Astrocyte (in vitro differentiated cells and primary cell): ENCODE results near the gene ELOVL1. TPM values are rescaled to one million over a fixed set of nuclear protein-coding genes. Genes with fewer than 3 reads are reported as not detected.

Experiments
- DNase-seq: peaks from one replicate; pipeline ENCODE4 v3.0.0-alpha.2; 2010; ENCODE audit warnings: low read depth
- FAIRE-seq: peaks from 2 replicates; lab custom pipeline; 2011; peaks lifted over from hg19 to GRCh38; lab: Jason Lieb, UNC
- H2AFZ ChIP-seq: 2 replicates; pipeline ENCODE4 v1.6.0; 2012; ENCODE audit warnings: low read depth, low read length, inconsistent platforms
- H3K27ac ChIP-seq: 2 replicates; pipeline ENCODE4 v1.5.1; 2011; ENCODE audit warnings: low read depth, low read length, inconsistent platforms
- H3K27me3 ChIP-seq: 2 replicates; pipeline ENCODE4 v1.6.0; 2011; ENCODE audit warnings: low read length, inconsistent platforms; ENCODE audit not compliant: insufficient read depth
- H3K36me3 ChIP-seq: 2 replicates; pipeline ENCODE4 v1.5.1; 2011; ENCODE audit warnings: low read length, inconsistent platforms; ENCODE audit not compliant: insufficient read depth
- H3K4me1 ChIP-seq: 2 replicates; pipeline ENCODE4 v1.5.1; 2011; ENCODE audit warnings: low read length, inconsistent platforms; ENCODE audit not compliant: insufficient read depth
- H3K4me2 ChIP-seq: 2 replicates; pipeline ENCODE4 v1.6.0; 2012; ENCODE audit warnings: low read length, inconsistent platforms
- H3K4me3 ChIP-seq: 2 replicates; pipeline ENCODE4 v1.5.1; 2011; ENCODE audit warnings: low read depth, mild to moderate bottlenecking, low read length, inconsistent platforms; ENCODE audit not compliant: insufficient read depth
- H3K79me2 ChIP-seq: 2 replicates; pipeline ENCODE4 v1.6.0; 2012; ENCODE audit warnings: mild to moderate bottlenecking, low read length, inconsistent platforms; ENCODE audit not compliant: insufficient read depth
- H3K9ac ChIP-seq: 2 replicates; pipeline ENCODE4 v1.6.0; 2012; ENCODE audit warnings: mild to moderate bottlenecking, low read length, inconsistent platforms
- H3K9me3 ChIP-seq: 2 replicates; pipeline ENCODE4 v1.5.1; 2012; ENCODE audit warnings: low read depth, mild to moderate bottlenecking, low read length, inconsistent platforms; ENCODE audit not compliant: insufficient read depth
- H4K20me1 ChIP-seq: 2 replicates; pipeline ENCODE4 v1.6.0; 2012; ENCODE audit warnings: low read length, inconsistent platforms; ENCODE audit not compliant: insufficient read depth
- H3K27ac Mint-ChIP-seq: one replicate; pipeline ENCODE4 v1.8.0; 2021; ENCODE audit warnings: mild to moderate bottlenecking, mixed read lengths; ENCODE audit not compliant: unreplicated experiment
- H3K27me3 Mint-ChIP-seq: one replicate; pipeline ENCODE4 v1.8.0; 2021; ENCODE audit warnings: low read depth, mixed read lengths; ENCODE audit not compliant: unreplicated experiment
- H3K36me3 Mint-ChIP-seq: one replicate; pipeline ENCODE4 v1.8.0; 2021; ENCODE audit warnings: low read depth, mixed read lengths; ENCODE audit not compliant: unreplicated experiment
- H3K4me1 Mint-ChIP-seq: one replicate; pipeline ENCODE4 v1.8.0; 2021; ENCODE audit warnings: low read depth, mixed read lengths; ENCODE audit not compliant: unreplicated experiment
- H3K4me3 Mint-ChIP-seq: one replicate; pipeline ENCODE4 v1.8.0; 2021; ENCODE audit warnings: mild to moderate bottlenecking, moderate library complexity, mixed read lengths; ENCODE audit not compliant: unreplicated experiment
- H3K9me3 Mint-ChIP-seq: one replicate; pipeline ENCODE4 v1.8.0; 2021; ENCODE audit warnings: mild to moderate bottlenecking, mixed read lengths; ENCODE audit not compliant: unreplicated experiment
- EZH2 ChIP-seq: IDR thresholded peaks from 2 replicates; pipeline ENCODE4 v1.6.1; 2012; ENCODE audit warnings: mild to moderate bottlenecking, low read length, inconsistent platforms; ENCODE audit not compliant: insufficient read depth
- total RNA-seq: library from RNA; stranded (reverse); gene quantifications from 2 replicates; pipeline ENCODE4 v1.2.1, GENCODE V29; 2021
- TF ChIP-seq, protein P1 (sequence below): IDR thresholded peaks from 2 replicates; pipeline ENCODE4 v1.5.1; 2011; ENCODE audit warnings: low read depth, mild to moderate bottlenecking, inconsistent platforms, low read length, moderate library complexity; ENCODE audit not compliant: insufficient read depth

Gene ELOVL1
- total RNA-seq, 1 donor from 2014 or later = 131 TPM

GRCh38 chr1:43357251-43357650, 10.6 kb downstream of the ELOVL1 start:
- Mint-ChIP-seq H3K4me3 (peak overlapping the region; percentile 92), H3K36me3 (peaks cover 13% of the 10 kb centered on the region), H3K27me3 (no peaks in the 10 kb centered on the region), H3K9me3 (no peaks in the 10 kb centered on the region), H3K4me1 (peaks cover 2% of the 10 kb centered on the region), H3K27ac (no peak overlapping the region)
- Histone ChIP-seq H3K27me3 (no peaks in the 10 kb centered on the region), H3K9me3 (no peaks in the 10 kb centered on the region), H3K4me1 (peaks cover 29% of the 10 kb centered on the region), H3K27ac (no peak overlapping the region), H4K20me1 (peaks cover 30% of the 10 kb centered on the region), H3K79me2 (peaks cover 35% of the 10 kb centered on the region), H3K36me3 (peaks cover 20% of the 10 kb centered on the region), H3K9ac (no peak overlapping the region), H2AFZ (no peak overlapping the region), H3K4me2 (no peak overlapping the region), H3K4me3 (no peak overlapping the region)
- TF ChIP-seq, protein P1, sequence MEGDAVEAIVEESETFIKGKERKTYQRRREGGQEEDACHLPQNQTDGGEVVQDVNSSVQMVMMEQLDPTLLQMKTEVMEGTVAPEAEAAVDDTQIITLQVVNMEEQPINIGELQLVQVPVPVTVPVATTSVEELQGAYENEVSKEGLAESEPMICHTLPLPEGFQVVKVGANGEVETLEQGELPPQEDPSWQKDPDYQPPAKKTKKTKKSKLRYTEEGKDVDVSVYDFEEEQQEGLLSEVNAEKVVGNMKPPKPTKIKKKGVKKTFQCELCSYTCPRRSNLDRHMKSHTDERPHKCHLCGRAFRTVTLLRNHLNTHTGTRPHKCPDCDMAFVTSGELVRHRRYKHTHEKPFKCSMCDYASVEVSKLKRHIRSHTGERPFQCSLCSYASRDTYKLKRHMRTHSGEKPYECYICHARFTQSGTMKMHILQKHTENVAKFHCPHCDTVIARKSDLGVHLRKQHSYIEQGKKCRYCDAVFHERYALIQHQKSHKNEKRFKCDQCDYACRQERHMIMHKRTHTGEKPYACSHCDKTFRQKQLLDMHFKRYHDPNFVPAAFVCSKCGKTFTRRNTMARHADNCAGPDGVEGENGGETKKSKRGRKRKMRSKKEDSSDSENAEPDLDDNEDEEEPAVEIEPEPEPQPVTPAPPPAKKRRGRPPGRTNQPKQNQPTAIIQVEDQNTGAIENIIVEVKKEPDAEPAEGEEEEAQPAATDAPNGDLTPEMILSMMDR = no peak
- TF ChIP-seq EZH2 = no peak
- DNase-seq = no peak
- no peak for FAIRE-seq

DNA sequence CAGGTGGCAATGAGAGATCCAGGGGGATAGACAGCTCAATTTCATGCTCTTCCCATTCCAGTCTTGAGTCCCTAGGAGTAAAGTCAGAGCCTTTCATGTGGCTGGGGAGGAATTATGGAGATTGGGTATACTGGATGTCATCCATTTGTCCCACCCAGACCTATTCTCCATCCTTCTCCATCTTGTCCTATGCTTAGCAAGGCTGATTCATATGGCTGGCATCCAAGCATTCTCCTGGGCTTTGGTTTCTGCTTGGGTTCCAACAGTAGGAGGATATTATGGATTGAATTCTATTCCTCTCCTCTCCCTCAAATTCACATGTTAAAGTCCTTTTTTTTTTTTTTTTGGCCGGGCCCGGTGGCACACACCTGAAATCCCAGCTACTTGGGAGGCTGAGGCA, 12.9 kb downstream of the ELOVL1 start:
- Mint-ChIP-seq H3K27ac (no peak overlapping the region), H3K36me3 (no peaks in the 10 kb centered on the region), H3K9me3 (no peaks in the 10 kb centered on the region), H3K4me1 (peaks cover 3% of the 10 kb centered on the region), H3K27me3 (no peaks in the 10 kb centered on the region), H3K4me3 (no peak overlapping the region)
- Histone ChIP-seq H3K9ac (no peak overlapping the region), H4K20me1 (peaks cover 7% of the 10 kb centered on the region), H3K36me3 (peaks cover under 1% of the 10 kb centered on the region), H3K4me1 (peaks cover 16% of the 10 kb centered on the region), H3K9me3 (no peaks in the 10 kb centered on the region), H3K4me3 (no peak overlapping the region), H3K27ac (no peak overlapping the region), H2AFZ (no peak overlapping the region), H3K4me2 (no peak overlapping the region), H3K27me3 (no peaks in the 10 kb centered on the region), H3K79me2 (peaks cover 12% of the 10 kb centered on the region)
- DNase-seq = no peak
- no peak for FAIRE-seq
- no peak for TF ChIP-seq EZH2
- TF ChIP-seq, protein P1 = no peak

GRCh38 chr1:43354471-43354870, 13.3 kb downstream of the ELOVL1 start:
- no peaks in the 10 kb centered on the region for H3K36me3 Mint-ChIP-seq
- peaks cover 2% of the 10 kb centered on the region for H4K20me1 ChIP-seq
- peaks cover 6% of the 10 kb centered on the region for H3K4me1 Mint-ChIP-seq
- no peak overlapping the region for H3K27ac ChIP-seq
- H3K4me3 ChIP-seq = no peak overlapping the region
- FAIRE-seq = no peak
- H2AFZ ChIP-seq = no peak overlapping the region
- no peak overlapping the region for H3K4me3 Mint-ChIP-seq
- no peak overlapping the region for H3K27ac Mint-ChIP-seq
- H3K36me3 ChIP-seq = no peaks in the 10 kb centered on the region
- H3K9ac ChIP-seq = no peak overlapping the region
- H3K9me3 Mint-ChIP-seq = no peaks in the 10 kb centered on the region
- no peak overlapping the region for H3K4me2 ChIP-seq
- peaks cover 17% of the 10 kb centered on the region for H3K4me1 ChIP-seq
- H3K27me3 ChIP-seq = no peaks in the 10 kb centered on the region
- DNase-seq = no peak
- no peaks in the 10 kb centered on the region for H3K27me3 Mint-ChIP-seq
- TF ChIP-seq, protein P1 = no peak
- TF ChIP-seq EZH2 = no peak
- H3K9me3 ChIP-seq = no peaks in the 10 kb centered on the region
- H3K79me2 ChIP-seq = peaks cover 7% of the 10 kb centered on the region
